SK-N-SH (cell line): Measurements from ENCODE around the gene ARFRP1. TPM values are rescaled to one million over a fixed set of nuclear protein-coding genes. Genes with fewer than 3 reads are reported as not detected.

Source experiments
- CTCF ChIA-PET: fragments of 300-600, 350-600 bp; formaldehyde crosslinking; extraction: SDS; loops from one replicate; lab custom pipeline; 2021; lab: Yijun Ruan, JAX
- POLR2A ChIA-PET: fragments of 350-600 bp; sonication (Branson Sonifier 250); formaldehyde crosslinking; extraction: SDS; loops from one replicate; lab custom pipeline; 2020; ENCODE audit warnings: antibody characterized with exemption, inconsistent platforms; lab: Yijun Ruan, JAX
- DNase-seq: peaks from one replicate; pipeline ENCODE4 v3.0.0; 2012
- H2AFZ ChIP-seq: fragments of 200-600 bp; sonication (generic); 2 replicates; pipeline ENCODE4 v1.8.1; 2016; ENCODE audit warnings: antibody characterized with exemption, mild to moderate bottlenecking, low read depth
- H3F3A ChIP-seq: fragments of 200-600 bp; sonication (generic); replicated peaks from 2 replicates; pipeline ENCODE3; 2016; ENCODE audit warnings: antibody characterized with exemption, mild to moderate bottlenecking; ENCODE audit not compliant: insufficient read depth
- H3K27ac ChIP-seq, 2 experiments: fragments of 200-500 bp in 1 of 2; fragments of 200-600 bp in 1 of 2; sonication (Bioruptor generic) in 1 of 2; sonication (generic), shearing (Covaris generic) in 1 of 2; 2 replicates each; pipeline versions ENCODE4 v1.5.1 to v1.6.1; 2014 to 2016; ENCODE audit warnings: low read depth in 2 of 2, inconsistent platforms in 1 of 2, low read length in 1 of 2, mild to moderate bottlenecking in 1 of 2, mixed read lengths in 1 of 2
- H3K27me3 ChIP-seq: fragments of 200-600 bp; sonication (generic), shearing (Covaris generic); 2 replicates; pipeline ENCODE4 v1.6.1; 2016; ENCODE audit warnings: mixed run types; ENCODE audit not compliant: insufficient read depth
- H3K36me3 ChIP-seq, 2 experiments: fragments of 200-500 bp in 1 of 2; fragments of 200-600 bp in 1 of 2; sonication (Bioruptor generic) in 1 of 2; sonication (generic) in 1 of 2; replicated peaks in 1 of 2; 2 replicates each; pipeline versions ENCODE3 to v1.5.1; 2014 to 2016; ENCODE audit warnings: low read length in 1 of 2, mild to moderate bottlenecking in 1 of 2; ENCODE audit not compliant: insufficient read depth in 2 of 2, control insufficient read depth in 1 of 2
- H3K4me1 ChIP-seq, 2 experiments: fragments of 200-500 bp in 1 of 2; fragments of 200-600 bp in 1 of 2; sonication (Bioruptor generic) in 1 of 2; sonication (generic), shearing (Covaris generic) in 1 of 2; 2 replicates each; pipeline versions ENCODE4 v1.5.1 to v1.6.1; 2014 to 2016; ENCODE audit warnings: low read depth in 1 of 2, low read length in 1 of 2, mixed run types in 1 of 2; ENCODE audit not compliant: insufficient read depth in 2 of 2, control insufficient read depth in 1 of 2
- H3K4me2 ChIP-seq: fragments of 200-600 bp; sonication (generic), shearing (Covaris generic); 2 replicates; pipeline ENCODE4 v1.6.1; 2017; ENCODE audit warnings: mixed run types
- H3K4me3 ChIP-seq, 2 experiments: fragments of 200-500 bp in 1 of 2; fragments of 200-600 bp in 1 of 2; sonication (Bioruptor generic) in 1 of 2; sonication (generic), shearing (Covaris generic) in 1 of 2; 2 replicates each; pipeline versions ENCODE4 v1.5.1 to v1.8.1; 2014 to 2016; ENCODE audit warnings: low read depth in 2 of 2, inconsistent platforms in 1 of 2, low read length in 1 of 2, mild to moderate bottlenecking in 1 of 2, mixed read lengths in 1 of 2, moderate library complexity in 1 of 2
- H3K79me2 ChIP-seq: fragments of 200-600 bp; sonication (generic); 2 replicates; pipeline ENCODE4 v1.8.1; 2017; ENCODE audit warnings: mild to moderate bottlenecking; ENCODE audit not compliant: insufficient read depth
- H3K9ac ChIP-seq: fragments of 200-600 bp; sonication (generic); 2 replicates; pipeline ENCODE4 v1.6.1; 2017; ENCODE audit warnings: mixed run types
- H3K9me2 ChIP-seq: fragments of 200-600 bp; sonication (generic); 2 replicates; pipeline ENCODE4 v1.6.1; 2017; ENCODE audit warnings: mixed run types
- H3K9me3 ChIP-seq: fragments of 200-600 bp; sonication (generic); 2 replicates; pipeline ENCODE4 v1.6.1; 2017; ENCODE audit warnings: mixed run types, mild to moderate bottlenecking, moderate library complexity
- H4K20me1 ChIP-seq: fragments of 200-600 bp; sonication (generic); 2 replicates; pipeline ENCODE4 v1.6.1; 2017; ENCODE audit warnings: mild to moderate bottlenecking, mixed run types; ENCODE audit not compliant: insufficient read depth
- CHD2 ChIP-seq: fragments of 150-350 bp; IDR thresholded peaks from 2 replicates; pipeline ENCODE4 v1.6.1; 2018; ENCODE audit warnings: low read length; ENCODE audit not compliant: partially characterized antibody
- CTCF ChIP-seq: fragments of 200-600 bp; sonication (generic); IDR thresholded peaks from 2 replicates; pipeline ENCODE4 v1.6.1; 2017; ENCODE audit warnings: antibody characterized with exemption, mild to moderate bottlenecking, moderate library complexity
- ELF1 ChIP-seq: IDR thresholded peaks from 2 replicates; pipeline ENCODE4 v1.4.0; 2012
- EP300 ChIP-seq, 2 experiments: IDR thresholded peaks; 2 replicates each; pipeline versions ENCODE4 v1.4.0 to v1.6.1; 2012; ENCODE audit warnings: borderline replicate concordance in 1 of 2, low read depth in 1 of 2, low read length in 1 of 2
- EZH2phosphoT487 ChIP-seq: fragments of 200-600 bp; sonication (generic); IDR thresholded peaks from 2 replicates; pipeline ENCODE4 v1.6.1; 2017; ENCODE audit warnings: low read depth, mixed run types, mild to moderate bottlenecking, antibody characterized with exemption, moderate library complexity, borderline replicate concordance
- FOSL2 ChIP-seq: IDR thresholded peaks from 2 replicates; pipeline ENCODE4 v1.4.0; 2012; ENCODE audit warnings: low read depth, mild to moderate bottlenecking, moderate library complexity, borderline replicate concordance
- GATA2 ChIP-seq: sonication (generic); formaldehyde crosslinking; IDR thresholded peaks from 2 replicates; pipeline ENCODE4 v1.5.0; 2020; ENCODE audit warnings: mild to moderate bottlenecking, missing genetic modification reagents
- JUND ChIP-seq: IDR thresholded peaks from 2 replicates; pipeline ENCODE4 v1.4.0; 2012
- MAX ChIP-seq: IDR thresholded peaks from 2 replicates; pipeline ENCODE4 v1.4.0; 2012; ENCODE audit warnings: low read depth
- MEF2A ChIP-seq: IDR thresholded peaks from 2 replicates; pipeline ENCODE4 v1.4.0; 2012; ENCODE audit warnings: low read depth, borderline replicate concordance
- MXI1 ChIP-seq: IDR thresholded peaks from 2 replicates; pipeline ENCODE4 v1.6.1; 2012; ENCODE audit warnings: mild to moderate bottlenecking, low read depth, low read length, improper control_type of control experiment
- NFIC ChIP-seq: IDR thresholded peaks from 2 replicates; pipeline ENCODE4 v1.4.0; 2012; ENCODE audit warnings: borderline replicate concordance
- NRF1 ChIP-seq: IDR thresholded peaks from 2 replicates; pipeline ENCODE4 v1.6.1; 2012; ENCODE audit warnings: low read depth, mild to moderate bottlenecking, low read length
- PBX3 ChIP-seq: IDR thresholded peaks from 2 replicates; pipeline ENCODE4; 2012
- RCOR1 ChIP-seq: fragments of 150-350 bp; IDR thresholded peaks from 2 replicates; pipeline ENCODE4 v1.6.1; 2017; ENCODE audit warnings: antibody characterized with exemption, low read length
- RFX5 ChIP-seq: IDR thresholded peaks from 2 replicates; pipeline ENCODE4 v1.6.1; 2012; ENCODE audit warnings: mild to moderate bottlenecking, improper control_type of control experiment, low read length
- RXRA ChIP-seq: IDR thresholded peaks from 2 replicates; pipeline ENCODE4 v1.4.0; 2012; ENCODE audit warnings: low read depth, mild to moderate bottlenecking, borderline replicate concordance
- TAF1 ChIP-seq: IDR thresholded peaks from 2 replicates; pipeline ENCODE4 v1.6.1; 2012; ENCODE audit warnings: low read depth, mild to moderate bottlenecking, low read length, moderate library complexity, borderline replicate concordance
- USF1 ChIP-seq: IDR thresholded peaks from 2 replicates; pipeline ENCODE4 v1.4.0; 2012; ENCODE audit warnings: low read depth, borderline replicate concordance
- YY1 ChIP-seq: IDR thresholded peaks from 2 replicates; pipeline ENCODE4 v1.4.0; 2012; ENCODE audit warnings: low read depth, mild to moderate bottlenecking
- WGBS: methylation state at CpG from one replicate; pipeline ENCODE4 v1.1.6; 2017; ENCODE audit warnings: low lambda C conversion rate; 5-methylcytosine and 5-hydroxymethylcytosine counted together
- polyA plus RNA-seq, 3 experiments: library from polyadenylated mRNA; depleted of rRNA; stranded (reverse); fragments of >200 nt; gene quantifications; 2 replicates each; pipeline ENCODE4 v1.2.3, GENCODE V29; 2012

ARFRP1 gene
- polyA plus RNA-seq, 1 of the 3 experiments (the other 2 are of a cell fraction) = 72.8 TPM

- Histone ChIP-seq H3K4me2 (no peak overlapping the region), H3K27me3 (no peaks in the 10 kb centered on the region), H3K9ac (no peak overlapping the region), H2AFZ (no peak overlapping the region), H4K20me1 (no peaks in the 10 kb centered on the region), H3K4me1 (no peaks in the 10 kb centered on the region), H3K4me3 (no peak overlapping the region), H3K27ac (no peak overlapping the region), H3K9me2 (no peaks in the 10 kb centered on the region), H3K9me3 (no peaks in the 10 kb centered on the region), H3F3A (no peaks in the 10 kb centered on the region), H3K79me2 (peaks cover 9% of the 10 kb centered on the region; the same call in 1 of the 2 replicates), H3K36me3 (peaks cover 0 to 61% of the 10 kb centered on the region in 2 experiments)
- ChIA-PET CTCF (no interaction called here), POLR2A (no interaction called here)
- 96% methylated on average over 11 of the region's 14 CpGs for WGBS
- TF ChIP-seq CTCF (no peak), MAX (no peak), EP300 (IDR thresholded peaks at IDR 0.05; ENCODE audit: borderline replicate concordance in 1 of 2, low read depth in 1 of 2, low read length in 1 of 2) (no peak), MEF2A (no peak), TAF1 (no peak), NRF1 (no peak), FOSL2 (no peak), RFX5 (no peak), ELF1 (no peak), RXRA (no peak), JUND (no peak), PBX3 (no peak), MXI1 (no peak), EZH2phosphoT487 (no peak), RCOR1 (no peak), GATA2 (CRISPR knock-in tag) (no peak), CHD2 (no peak), NFIC (no peak), YY1 (no peak), USF1 (no peak)
- no peak for DNase-seq
Observed at GRCh38 chr20:63665708-63666107, 42.1 kb downstream of the ARFRP1 start.
